ENCODE measurements around the gene C19orf67.

Gene C19orf67

DNA sequence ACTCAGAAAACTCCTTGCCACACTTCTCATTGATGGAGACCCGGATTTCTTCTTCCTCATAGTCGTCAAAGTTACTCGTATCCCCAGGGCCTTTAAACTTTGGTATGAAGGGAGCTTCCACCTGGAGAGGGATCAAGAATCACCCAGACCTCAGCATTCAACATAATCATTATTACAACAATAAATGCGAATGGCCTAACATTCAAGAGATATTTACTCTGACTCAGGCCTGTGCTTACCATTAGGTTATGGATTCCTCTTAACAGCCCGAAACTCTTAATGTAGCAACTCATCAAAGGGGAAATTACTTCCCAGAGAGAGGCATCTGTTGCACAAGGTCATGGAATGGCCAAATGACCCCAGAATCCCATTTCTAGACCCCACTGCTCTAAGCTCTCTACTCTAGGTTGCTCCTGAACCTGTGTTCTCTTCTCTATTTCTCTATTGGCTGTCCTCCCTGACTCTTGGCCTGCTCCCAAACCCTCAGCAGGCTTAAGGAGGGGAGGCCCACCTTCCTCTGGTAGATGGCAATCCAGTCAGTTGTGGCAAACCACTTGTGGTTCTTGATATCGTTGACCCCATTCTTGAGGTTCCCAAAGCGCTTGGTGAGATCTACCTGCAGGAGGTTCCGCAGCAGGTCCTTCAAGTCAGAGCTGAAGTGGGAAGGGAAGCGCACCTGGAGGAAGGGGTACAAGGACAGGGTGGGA, 7.7 kb upstream of the C19orf67 start:
- Histone ChIP-seq H3K4me3 (ENCODE audit: low read depth, low read length) (no peak overlapping the region), H3K36me3 (ENCODE audit: control insufficient read depth, insufficient read depth, low read length) (peaks cover 10% of the 10 kb centered on the region), H3K4me1 (ENCODE audit: control insufficient read depth, insufficient read depth, low read length) (peaks cover 7% of the 10 kb centered on the region; the same call in 1 of the 2 replicates), H3K9ac (ENCODE audit: low read length) (no peak overlapping the region), H3K27ac (ENCODE audit: low read depth, low read length) (no peak overlapping the region), H3K27me3 (ENCODE audit: control insufficient read depth, insufficient read depth, low read length) (peaks cover 11% of the 10 kb centered on the region), H3K9me3 (ENCODE audit: control insufficient read depth, insufficient read depth, low read depth, low read length) (peaks cover 8% of the 10 kb centered on the region)

DNA sequence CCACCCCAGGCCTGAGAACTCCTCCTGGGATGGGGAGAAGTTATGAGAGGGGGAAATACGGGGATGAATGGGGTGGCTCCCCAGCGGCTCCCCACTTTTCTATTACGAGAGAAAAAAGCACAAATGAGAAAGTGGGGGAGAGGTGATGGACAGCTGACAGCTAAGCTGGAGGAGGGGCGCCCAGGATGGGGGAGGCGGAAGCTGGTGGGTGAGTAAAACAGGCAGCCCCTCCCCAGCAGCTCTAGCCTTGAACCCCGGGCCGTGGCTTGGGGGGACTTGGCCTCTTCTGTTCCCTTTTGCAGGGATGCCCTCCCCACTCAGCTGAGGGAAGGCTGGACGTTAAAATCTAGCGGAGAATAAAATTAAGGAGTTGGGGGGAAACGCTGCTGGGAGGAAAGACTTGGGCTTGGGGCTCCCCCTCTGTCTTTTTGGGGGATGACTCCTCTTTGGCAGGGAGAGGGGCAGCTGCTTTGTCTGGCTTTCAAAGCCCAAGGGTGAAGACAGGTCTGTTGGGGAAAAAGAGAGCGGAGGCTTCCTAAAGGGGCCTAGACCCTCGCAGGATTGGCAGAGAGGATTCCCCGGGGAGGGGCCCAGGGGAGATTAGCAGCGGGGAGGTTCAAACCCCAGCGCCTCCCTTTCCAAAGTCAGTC, 6.4 kb upstream of the C19orf67 start:
- peak overlapping the region; percentile 88 for H3K4me3 ChIP-seq (ENCODE audit: low read depth, low read length)
- H3K9me3 ChIP-seq (ENCODE audit: control insufficient read depth, insufficient read depth, low read depth, low read length) = peaks cover 8% of the 10 kb centered on the region
- peaks cover 11% of the 10 kb centered on the region for H3K27me3 ChIP-seq (ENCODE audit: control insufficient read depth, insufficient read depth, low read length)
- no peak overlapping the region for H3K27ac ChIP-seq (ENCODE audit: low read depth, low read length)
- peaks cover 7% of the 10 kb centered on the region; the same call in 1 of the 2 replicates for H3K4me1 ChIP-seq (ENCODE audit: control insufficient read depth, insufficient read depth, low read length)
- no peak overlapping the region for H3K9ac ChIP-seq (ENCODE audit: low read length)
- peaks cover 13% of the 10 kb centered on the region for H3K36me3 ChIP-seq (ENCODE audit: control insufficient read depth, insufficient read depth, low read length)

DNA sequence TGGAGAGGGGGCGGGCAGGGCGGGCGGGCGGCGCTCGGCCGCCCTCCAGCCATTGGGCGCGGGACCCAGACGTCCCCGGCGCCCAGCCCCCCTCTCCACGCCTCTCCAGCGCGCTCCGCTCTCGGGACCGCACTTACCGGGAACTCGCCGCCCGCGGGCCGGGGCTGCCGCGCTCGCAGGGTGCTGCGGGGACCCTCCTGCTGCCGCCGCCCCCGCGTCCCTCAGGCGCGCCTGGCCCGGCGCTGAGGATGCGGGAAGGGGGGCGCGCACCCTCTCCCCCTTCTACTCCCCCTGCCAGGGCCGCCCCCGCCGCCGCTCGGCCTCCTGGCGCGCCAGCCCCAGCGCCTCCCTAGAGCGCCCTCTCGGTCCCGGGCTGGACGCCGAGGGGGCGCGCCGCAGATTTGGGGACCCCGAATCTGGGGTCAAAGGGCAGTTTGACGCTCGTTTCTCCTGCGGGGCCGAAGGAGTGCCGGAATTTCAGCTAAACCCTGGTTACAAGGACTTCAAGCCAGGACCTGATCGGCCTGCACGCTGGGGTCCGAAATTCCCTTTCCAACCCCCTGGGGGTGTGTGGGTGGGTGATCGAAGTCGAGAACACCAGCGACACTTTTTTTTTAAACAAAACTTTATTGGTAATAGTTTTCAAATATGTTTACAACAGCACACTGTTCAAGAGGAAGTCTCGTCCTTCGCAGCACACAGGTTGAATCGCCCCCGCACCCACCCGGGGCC, 5.7 kb upstream of the C19orf67 start:
- Histone ChIP-seq H3K36me3 (ENCODE audit: control insufficient read depth, insufficient read depth, low read length) (peaks cover 11% of the 10 kb centered on the region), H3K27me3 (ENCODE audit: control insufficient read depth, insufficient read depth, low read length) (peaks cover 14% of the 10 kb centered on the region), H3K4me3 (ENCODE audit: low read depth, low read length) (peak overlapping the region; percentile 88), H3K9ac (ENCODE audit: low read length) (peak overlapping the region; percentile 61), H3K9me3 (ENCODE audit: control insufficient read depth, insufficient read depth, low read depth, low read length) (peaks cover 8% of the 10 kb centered on the region), H3K4me1 (ENCODE audit: control insufficient read depth, insufficient read depth, low read length) (peaks cover 7% of the 10 kb centered on the region; the same call in 1 of the 2 replicates), H3K27ac (ENCODE audit: low read depth, low read length) (peak overlapping the region; percentile 30; the same call in 1 of the 2 replicates)

DNA sequence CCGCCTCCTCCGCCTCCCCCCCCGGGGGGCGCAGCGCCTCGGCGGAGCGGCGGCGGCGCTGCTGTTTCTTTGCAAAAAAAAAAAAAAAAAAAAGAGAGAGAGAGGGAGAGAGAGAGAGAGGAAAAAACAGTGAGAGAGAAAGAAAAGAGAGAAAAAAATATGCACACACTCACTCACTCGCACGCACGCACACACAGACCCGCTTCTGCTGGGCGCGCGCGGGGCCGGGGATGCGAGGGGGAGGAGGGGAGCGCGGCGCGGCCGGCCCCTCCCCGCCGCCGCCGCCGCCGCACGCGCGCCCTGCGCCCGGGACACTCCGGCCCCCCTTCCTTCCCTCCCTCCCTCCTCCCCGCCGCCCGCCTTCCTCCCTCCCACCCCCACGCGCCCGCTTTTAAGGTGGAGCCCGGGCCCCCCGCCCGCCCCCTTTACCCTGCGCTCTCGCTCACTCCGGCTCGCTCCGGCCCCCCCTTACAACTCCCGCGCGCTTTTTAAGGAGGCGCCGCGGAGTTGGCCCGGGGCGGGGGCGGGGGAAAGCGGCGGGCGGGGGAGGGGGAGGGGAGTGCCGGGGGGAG, 5.0 kb upstream of the C19orf67 start, which contains the start of gene SAMD1:
Gene SAMD1 (minus strand): TSS at position 243 of the 572 bp plus-strand sequence.
- H3K36me3 ChIP-seq (ENCODE audit: control insufficient read depth, insufficient read depth, low read length) = peaks cover 11% of the 10 kb centered on the region
- peaks cover 14% of the 10 kb centered on the region for H3K27me3 ChIP-seq (ENCODE audit: control insufficient read depth, insufficient read depth, low read length)
- H3K27ac ChIP-seq (ENCODE audit: low read depth, low read length) = peak within 1 kb of the TSS; percentile 30; the same call in 1 of the 2 replicates
- H3K4me1 ChIP-seq (ENCODE audit: control insufficient read depth, insufficient read depth, low read length) = peaks cover 9% of the 10 kb centered on the region
- H3K9me3 ChIP-seq (ENCODE audit: control insufficient read depth, insufficient read depth, low read depth, low read length) = peaks cover 8% of the 10 kb centered on the region
- peak within 1 kb of the TSS; percentile 88 for H3K4me3 ChIP-seq (ENCODE audit: low read depth, low read length)
- peak within 1 kb of the TSS; percentile 61 for H3K9ac ChIP-seq (ENCODE audit: low read length)

DNA sequence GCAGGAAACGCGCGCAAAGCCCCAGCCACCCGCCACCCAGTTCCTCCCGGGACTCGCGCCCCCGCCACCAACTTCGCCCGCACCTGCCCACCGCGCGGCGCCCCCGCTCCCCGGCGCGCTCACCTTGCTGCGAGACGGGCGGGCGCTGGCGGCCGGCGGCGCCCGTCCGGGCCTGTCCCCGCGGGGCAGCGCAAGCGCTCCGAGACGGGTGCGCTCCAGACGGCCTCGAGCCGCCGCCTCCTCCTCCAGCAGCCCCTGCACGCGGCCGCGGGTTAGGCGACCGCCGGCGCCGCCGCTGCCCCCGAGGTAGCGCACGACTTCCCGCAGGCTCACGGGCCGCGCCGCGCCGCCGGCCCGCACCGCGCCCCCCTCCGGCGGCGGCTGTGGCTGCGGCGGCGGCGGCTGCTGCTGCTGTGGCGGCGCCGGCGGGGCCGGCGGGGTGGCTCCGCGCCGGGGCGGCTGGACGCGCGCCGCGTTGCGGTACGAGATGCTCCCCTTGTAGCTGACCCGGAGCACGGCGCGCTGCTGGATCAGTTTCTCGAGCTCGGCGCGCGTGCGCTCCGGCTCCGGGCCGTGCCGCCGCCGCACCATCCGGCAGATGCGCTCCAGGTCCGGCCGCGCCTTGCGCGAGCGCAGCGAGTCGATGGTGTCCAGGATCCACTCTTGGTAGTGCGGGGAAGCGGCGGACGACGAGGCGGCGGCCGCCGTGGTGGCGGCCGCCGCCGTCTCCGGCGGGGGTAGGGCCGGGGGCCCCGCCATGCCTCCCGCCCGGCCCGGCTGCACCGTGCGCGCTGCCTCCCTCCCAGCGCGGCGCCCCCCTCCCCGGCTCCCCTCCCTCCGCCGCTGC, 4.3 kb upstream of the C19orf67 start:
- Histone ChIP-seq H3K9me3 (ENCODE audit: control insufficient read depth, insufficient read depth, low read depth, low read length) (peaks cover 8% of the 10 kb centered on the region), H3K27me3 (ENCODE audit: control insufficient read depth, insufficient read depth, low read length) (peaks cover 14% of the 10 kb centered on the region), H3K9ac (ENCODE audit: low read length) (peak overlapping the region; percentile 45), H3K4me3 (ENCODE audit: low read depth, low read length) (peak overlapping the region; percentile 67), H3K36me3 (ENCODE audit: control insufficient read depth, insufficient read depth, low read length) (peaks cover 11% of the 10 kb centered on the region), H3K4me1 (ENCODE audit: control insufficient read depth, insufficient read depth, low read length) (peaks cover 16% of the 10 kb centered on the region), H3K27ac (ENCODE audit: low read depth, low read length) (no peak overlapping the region)

DNA sequence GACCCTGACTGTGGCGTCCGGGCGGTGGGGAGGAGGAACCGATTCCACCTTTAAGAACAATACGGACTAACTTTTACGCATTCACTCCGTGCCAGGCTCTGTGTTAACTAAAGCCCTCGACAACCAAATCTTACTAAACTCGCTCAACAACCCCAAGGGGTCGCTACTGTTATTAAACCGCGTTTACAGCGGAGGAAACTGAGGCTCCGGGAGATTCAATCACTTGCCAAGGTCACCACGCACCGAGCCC, 3.8 kb upstream of the C19orf67 start:
- Histone ChIP-seq H3K9me3 (ENCODE audit: control insufficient read depth, insufficient read depth, low read depth, low read length) (peaks cover 8% of the 10 kb centered on the region), H3K9ac (ENCODE audit: low read length) (no peak overlapping the region), H3K27ac (ENCODE audit: low read depth, low read length) (no peak overlapping the region), H3K4me3 (ENCODE audit: low read depth, low read length) (peak overlapping the region; percentile 67), H3K4me1 (ENCODE audit: control insufficient read depth, insufficient read depth, low read length) (peaks cover 17% of the 10 kb centered on the region), H3K36me3 (ENCODE audit: control insufficient read depth, insufficient read depth, low read length) (peaks cover 11% of the 10 kb centered on the region), H3K27me3 (ENCODE audit: control insufficient read depth, insufficient read depth, low read length) (peaks cover 14% of the 10 kb centered on the region)

DNA sequence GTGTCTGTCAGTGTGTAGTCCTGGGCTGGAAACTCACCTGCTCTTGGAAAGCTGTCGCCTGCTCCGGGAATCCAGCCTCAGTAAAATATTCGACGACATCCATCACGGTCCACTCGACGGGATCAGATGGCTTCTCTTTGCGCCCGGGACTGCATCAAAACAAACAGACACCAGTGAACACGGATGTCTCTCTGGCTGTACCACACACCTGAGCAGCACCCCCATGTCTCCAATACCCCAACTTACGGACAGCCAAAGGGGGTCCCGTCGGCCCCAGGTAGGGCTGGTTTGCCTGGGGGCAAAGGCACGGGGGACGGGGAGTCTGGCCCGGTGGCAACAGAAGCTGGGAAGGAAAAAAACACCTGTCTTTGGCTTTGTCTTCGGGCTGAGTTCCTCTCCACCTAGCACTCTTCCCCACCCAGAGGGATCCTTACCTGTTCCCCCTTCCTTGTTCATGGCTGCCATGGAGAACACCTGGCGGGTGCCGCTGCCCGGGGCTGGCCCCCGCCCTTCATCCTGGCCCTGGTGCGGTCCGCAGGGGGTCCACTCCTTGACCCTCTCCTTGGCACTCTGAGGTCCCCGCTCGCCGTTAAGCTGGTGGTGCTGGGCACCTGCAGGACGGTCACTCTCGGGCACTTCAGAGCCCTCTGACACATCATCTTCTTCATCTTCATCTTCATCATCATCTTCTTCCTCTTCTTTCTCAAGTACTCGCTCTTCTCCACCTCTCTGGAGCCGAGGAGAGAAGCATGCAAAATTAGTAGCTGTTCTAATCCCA, 3.2 kb upstream of the C19orf67 start:
- no peak overlapping the region for H3K27ac ChIP-seq (ENCODE audit: low read depth, low read length)
- no peak overlapping the region for H3K9ac ChIP-seq (ENCODE audit: low read length)

DNA sequence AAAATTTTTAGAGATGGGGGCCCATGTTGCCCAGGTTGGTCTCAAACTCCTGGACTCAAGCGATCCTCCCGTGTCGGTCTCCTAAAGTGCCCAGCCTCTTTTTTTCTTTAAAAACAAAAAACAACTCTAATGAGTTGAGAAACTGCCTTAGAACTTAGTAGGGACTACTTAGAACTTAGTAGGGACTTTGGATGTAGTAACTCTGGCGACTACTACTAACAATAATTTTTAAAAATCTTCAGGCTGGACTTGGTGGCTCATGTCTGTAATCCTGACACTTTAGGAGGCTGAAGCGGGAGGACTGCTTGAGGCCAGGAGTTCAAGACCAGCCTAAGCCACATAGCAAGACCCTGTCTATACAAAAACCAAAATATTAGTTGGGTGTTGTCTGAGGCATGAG, 515 bp upstream of the C19orf67 start:
- peaks cover 14% of the 10 kb centered on the region for H3K27me3 ChIP-seq (ENCODE audit: control insufficient read depth, insufficient read depth, low read length)
- peaks cover 11% of the 10 kb centered on the region for H3K36me3 ChIP-seq (ENCODE audit: control insufficient read depth, insufficient read depth, low read length)
- peaks cover 17% of the 10 kb centered on the region for H3K4me1 ChIP-seq (ENCODE audit: control insufficient read depth, insufficient read depth, low read length)
- peak overlapping the region; percentile 63 for H3K4me3 ChIP-seq (ENCODE audit: low read depth, low read length)
- H3K9ac ChIP-seq (ENCODE audit: low read length) = no peak overlapping the region
- H3K27ac ChIP-seq (ENCODE audit: low read depth, low read length) = no peak overlapping the region
- no peaks in the 10 kb centered on the region for H3K9me3 ChIP-seq (ENCODE audit: control insufficient read depth, insufficient read depth, low read depth, low read length)

More for the DNA sequence above, 3.2 kb upstream of the C19orf67 start:
- Histone ChIP-seq H3K4me1 (ENCODE audit: control insufficient read depth, insufficient read depth, low read length) (peaks cover 17% of the 10 kb centered on the region), H3K4me3 (ENCODE audit: low read depth, low read length) (peak overlapping the region; percentile 67), H3K9me3 (ENCODE audit: control insufficient read depth, insufficient read depth, low read depth, low read length) (peaks cover 8% of the 10 kb centered on the region), H3K36me3 (ENCODE audit: control insufficient read depth, insufficient read depth, low read length) (peaks cover 11% of the 10 kb centered on the region), H3K27me3 (ENCODE audit: control insufficient read depth, insufficient read depth, low read length) (peaks cover 14% of the 10 kb centered on the region)

DNA sequence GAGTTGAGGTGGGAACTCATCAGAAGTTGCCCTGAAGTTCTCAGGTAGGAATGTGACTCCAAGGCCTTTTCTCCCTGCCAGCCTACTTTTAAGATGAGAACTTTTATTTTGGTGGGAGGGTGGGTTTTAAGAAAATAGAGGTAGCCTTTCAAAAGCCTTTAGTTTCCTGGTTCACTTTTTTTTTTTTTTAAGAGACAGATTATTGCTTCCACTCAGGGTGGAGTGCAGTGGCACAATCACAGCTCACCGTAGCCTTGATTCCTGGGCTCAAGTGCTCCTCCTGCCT, 3.0 kb downstream of the C19orf67 start:
- H3K4me3 ChIP-seq (ENCODE audit: low read depth, low read length) = no peak overlapping the region

More for the DNA sequence above, 3.0 kb downstream of the C19orf67 start:
- Histone ChIP-seq H3K36me3 (ENCODE audit: control insufficient read depth, insufficient read depth, low read length) (no peaks in the 10 kb centered on the region; the same call in 1 of the 2 replicates), H3K9me3 (ENCODE audit: control insufficient read depth, insufficient read depth, low read depth, low read length) (no peaks in the 10 kb centered on the region), H3K27me3 (ENCODE audit: control insufficient read depth, insufficient read depth, low read length) (0 out of 2 replicates have a peak, but pooled peaks cover 3% of the 10 kb centered on the region), H3K9ac (ENCODE audit: low read length) (no peak overlapping the region), H3K4me1 (ENCODE audit: control insufficient read depth, insufficient read depth, low read length) (peaks cover 10% of the 10 kb centered on the region; the same call in 1 of the 2 replicates), H3K27ac (ENCODE audit: low read depth, low read length) (no peak overlapping the region)
